Caco-2 (cell line): Measurements from ENCODE around the gene DCAF8. TPM values are rescaled to one million over a fixed set of nuclear protein-coding genes. Genes with fewer than 3 reads are reported as not detected.

Experiments used
- BruUV-seq: library from RNA; stranded (reverse); fragments of 400-500 nt; replicated peaks from 2 replicates; lab custom pipeline; 2021; lab: Mats Ljungman, UMichigan
- CTCF ChIA-PET: fragments of 300-600 bp; sonication (Branson Sonifier 250); formaldehyde crosslinking; loops from one replicate; lab custom pipeline; 2022; ENCODE audit warnings: antibody characterized with exemption; lab: Charles Lee
- POLR2A ChIA-PET: fragments of 300-600 bp; sonication (Branson Sonifier 250); formaldehyde crosslinking; loops from one replicate; lab custom pipeline; 2022; ENCODE audit warnings: antibody characterized with exemption; lab: Charles Lee
- DNase-seq, 2 experiments: peaks; one replicate each; pipeline versions ENCODE4 v3.0.0 to v3.0.0-alpha.2; 2020 to 2022
- H3K27me3 ChIP-seq: replicated peaks from 2 replicates; pipeline ENCODE4 v1.6.0; 2011; ENCODE audit warnings: low read length; ENCODE audit not compliant: control insufficient read depth, insufficient read depth
- H3K36me3 ChIP-seq: 2 replicates; pipeline ENCODE4 v1.5.1; 2011; ENCODE audit warnings: low read length; ENCODE audit not compliant: control insufficient read depth, insufficient read depth
- H3K4me1 ChIP-seq: fragments of 250-450 bp; sonication (Bioruptor Pico); 2 replicates; pipeline ENCODE4 v1.5.1; 2020; ENCODE audit warnings: mild to moderate bottlenecking
- H3K4me3 ChIP-seq: 2 replicates; pipeline ENCODE4 v1.5.1; 2011; ENCODE audit warnings: low read depth, mild to moderate bottlenecking, control low read depth, low read length
- H3K9me3 ChIP-seq: fragments of 250-450 bp; sonication (Bioruptor Pico); 2 replicates; pipeline ENCODE4 v1.5.1; 2020; ENCODE audit warnings: mild to moderate bottlenecking, moderate library complexity
- H3K27ac Mint-ChIP-seq: one replicate; pipeline ENCODE4 v1.8.0; 2022; ENCODE audit warnings: mixed read lengths; ENCODE audit not compliant: unreplicated experiment
- H3K27me3 Mint-ChIP-seq: one replicate; pipeline ENCODE4 v1.8.0; 2022; ENCODE audit warnings: mixed read lengths; ENCODE audit not compliant: insufficient read depth, unreplicated experiment
- H3K36me3 Mint-ChIP-seq: one replicate; pipeline ENCODE4 v1.8.0; 2022; ENCODE audit warnings: mild to moderate bottlenecking, mixed read lengths; ENCODE audit not compliant: insufficient read depth, unreplicated experiment
- H3K4me1 Mint-ChIP-seq: one replicate; pipeline ENCODE4 v1.8.0; 2022; ENCODE audit warnings: low read depth, mixed read lengths; ENCODE audit not compliant: unreplicated experiment
- H3K4me3 Mint-ChIP-seq: one replicate; pipeline ENCODE4 v1.8.0; 2022; ENCODE audit warnings: mild to moderate bottlenecking, moderate library complexity, mixed read lengths; ENCODE audit not compliant: unreplicated experiment
- H3K9me3 Mint-ChIP-seq: one replicate; pipeline ENCODE4 v1.8.0; 2022; ENCODE audit warnings: mixed read lengths; ENCODE audit not compliant: unreplicated experiment
- CTCF ChIP-seq, 2 experiments: fragments of 200-600 bp in 1 of 2; IDR thresholded peaks; 1 replicate in 1 of 2; 2 replicates in 1 of 2; pipeline versions ENCODE4 v1.5.1 to v1.8.0; 2011 to 2022; ENCODE audit warnings: antibody characterized with exemption in 1 of 2, control low read depth in 1 of 2, inconsistent platforms in 1 of 2, low read depth in 1 of 2, low read length in 1 of 2, mild to moderate bottlenecking in 1 of 2, moderate library complexity in 1 of 2; ENCODE audit not compliant: insufficient read depth in 1 of 2, severe bottlenecking in 1 of 2, unreplicated experiment in 1 of 2
- intact Hi-C: fragments of 100-400 bp; cut with micrococcal nuclease; formaldehyde crosslinking; loops from one replicate; pipeline ENCODE4 v1.10.0; 2022; ENCODE audit not compliant: unreplicated experiment
- total RNA-seq: library from RNA; stranded (reverse); gene quantifications from 2 replicates; pipeline ENCODE4 v1.2.3, GENCODE V29; 2022

Gene DCAF8
- total RNA-seq, 1 experiment from 2014 or later, result 112 TPM

- Mint-ChIP-seq H3K27me3 (peaks cover 2% of the 10 kb centered on the region), H3K27ac (no peak overlapping the region), H3K9me3 (no peaks in the 10 kb centered on the region), H3K36me3 (peaks cover 2% of the 10 kb centered on the region), H3K4me3 (no peak overlapping the region), H3K4me1 (no peaks in the 10 kb centered on the region)
- Histone ChIP-seq H3K4me1 (no peaks in the 10 kb centered on the region), H3K36me3 (no peaks in the 10 kb centered on the region), H3K9me3 (no peaks in the 10 kb centered on the region), H3K27me3 (no peaks in the 10 kb centered on the region), H3K4me3 (no peak overlapping the region)
- TF ChIP-seq CTCF (IDR thresholded peaks at IDR 0.05; ENCODE audit: insufficient read depth in 1 of 2, low read depth in 1 of 2, low read length in 1 of 2, severe bottlenecking in 1 of 2, unreplicated experiment in 1 of 2), result no peak
- CTCF ChIA-PET, result no interaction called here
- no TSS peak for BruUV-seq
- POLR2A ChIA-PET, result interaction anchor here (0.6 kb wide), 1 partner anchor 85 kb away, joined by 3 read pairs; no protein-coding TSS in a partner anchor
- no peak for DNase-seq
- intact Hi-C loops, result no loop called here
Observed at GRCh38 chr1:160267284-160267991, 5.1 kb upstream of the DCAF8 start.

GRCh38 chr1:160264795-160265307 lies 2.5 kb upstream of the DCAF8 start:
- H3K27me3 ChIP-seq, result no peaks in the 10 kb centered on the region
- POLR2A ChIA-PET, result no interaction called here
- intact Hi-C loops, result no loop called here
- Mint-ChIP-seq H3K36me3 (peaks cover 13% of the 10 kb centered on the region), H3K27me3 (peaks cover 2% of the 10 kb centered on the region), H3K27ac (no peak overlapping the region), H3K9me3 (no peaks in the 10 kb centered on the region), H3K4me3 (no peak overlapping the region), H3K4me1 (peaks cover 9% of the 10 kb centered on the region)
- no peaks in the 10 kb centered on the region for H3K36me3 ChIP-seq
- BruUV-seq, result no TSS peak
- no peaks in the 10 kb centered on the region for H3K9me3 ChIP-seq
- no peak for DNase-seq
- no peak overlapping the region for H3K4me3 ChIP-seq
- CTCF ChIA-PET, result interaction anchor here (1.3 kb wide), 1 partner anchor 27 kb away, joined by 4 read pairs; no protein-coding TSS in a partner anchor
- TF ChIP-seq CTCF (IDR thresholded peaks at IDR 0.05; ENCODE audit: insufficient read depth in 1 of 2, low read depth in 1 of 2, low read length in 1 of 2, severe bottlenecking in 1 of 2, unreplicated experiment in 1 of 2), result no peak
- H3K4me1 ChIP-seq, result no peaks in the 10 kb centered on the region

GRCh38 chr1:160261556-160261892 lies 825 bp downstream of the DCAF8 start:
- Histone ChIP-seq H3K4me3 (peak overlapping the region; percentile 99), H3K4me1 (no peaks in the 10 kb centered on the region), H3K36me3 (no peaks in the 10 kb centered on the region; the same call in 1 of the 2 replicates), H3K27me3 (no peaks in the 10 kb centered on the region), H3K9me3 (no peaks in the 10 kb centered on the region)
- H3K4me1 Mint-ChIP-seq, result peaks cover 15% of the 10 kb centered on the region
- BruUV-seq, result no TSS peak
- ChIA-PET POLR2A (interaction anchor here (0.7 to 2.4 kb wide), 4 partner anchors 9 to 160 kb away, joined by 3 to 19 read pairs (median 8); partner anchors contain the start of gene PEX19), CTCF (interaction anchor here (1.4 to 3.1 kb wide), 4 partner anchors 9 to 160 kb away, joined by 4 to 33 read pairs (median 11); no protein-coding TSS in a partner anchor)
- H3K36me3 Mint-ChIP-seq, result peaks cover 19% of the 10 kb centered on the region
- intact Hi-C loops, result no loop called here
- no peaks in the 10 kb centered on the region for H3K9me3 Mint-ChIP-seq
- peak; percentile 68 to 70 for DNase-seq
- no peaks in the 10 kb centered on the region for H3K27me3 Mint-ChIP-seq
- TF ChIP-seq CTCF (IDR thresholded peaks at IDR 0.05; ENCODE audit: insufficient read depth in 1 of 2, low read depth in 1 of 2, low read length in 1 of 2, severe bottlenecking in 1 of 2, unreplicated experiment in 1 of 2), result no peak
- H3K27ac Mint-ChIP-seq, result peak overlapping the region; percentile 97
- peak overlapping the region; percentile 92 for H3K4me3 Mint-ChIP-seq
